MM.1S (cell line): ENCODE measurements around the gene WAC.

ENCODE experiments used
- CTCF ChIP-seq: fragments of 300-600 bp; sonication (generic); IDR thresholded peaks from 2 replicates; pipeline ENCODE4 v1.5.1; 2016; ENCODE audit warnings: antibody characterized with exemption, low read length, mixed read lengths
- EZH2 ChIP-seq: fragments of 300-600 bp; sonication (generic); optimal IDR thresholded peaks from 2 replicates; pipeline ENCODE3; 2017; ENCODE audit warnings: low read depth, mild to moderate bottlenecking, antibody characterized with exemption, low read length, mixed read lengths

DNA sequence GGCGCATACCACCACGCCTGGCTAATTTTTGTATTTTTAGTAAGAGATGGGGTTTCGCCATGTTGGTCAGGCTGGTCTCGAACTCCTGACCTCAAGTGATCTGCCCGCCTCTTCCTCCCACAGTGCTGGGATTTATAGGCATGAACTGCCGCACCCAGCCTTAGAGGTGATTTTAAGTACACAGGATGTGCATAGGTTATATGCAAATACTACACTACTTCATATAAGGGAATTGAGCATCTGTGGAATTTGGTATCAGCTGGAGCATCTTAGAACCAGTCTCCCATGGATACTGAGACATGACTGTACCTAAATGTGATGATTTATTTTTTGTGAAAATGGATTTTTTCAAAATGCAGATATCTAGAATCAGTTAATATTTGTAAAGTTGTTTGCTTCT is 21.1 kb downstream of the WAC start:
- TF ChIP-seq CTCF = no peak
- no peak for TF ChIP-seq EZH2
